ENCODE data around the gene GABRR1.

Gene GABRR1

GRCh38 chr6:89215391-89215790 is 1.8 kb downstream of the GABRR1 start:
- no peak for DNase-seq (ENCODE audit: low read depth)

GRCh38 chr6:89214197-89214596 is 3.0 kb downstream of the GABRR1 start:
- no peak for DNase-seq (ENCODE audit: low read depth)

GRCh38 chr6:89212472-89212871 is 4.7 kb downstream of the GABRR1 start:
- DNase-seq (ENCODE audit: low read depth): no peak

GRCh38 chr6:89209457-89209856 is 7.7 kb downstream of the GABRR1 start:
- no peak for DNase-seq (ENCODE audit: low read depth)

- DNase-seq (ENCODE audit: low read depth): no peak
These were observed 8.6 kb downstream of the GABRR1 start for GRCh38 chr6:89208551-89208950.

GRCh38 chr6:89205819-89206218 is 11.3 kb downstream of the GABRR1 start:
- DNase-seq (ENCODE audit: low read depth): no peak

- no peak for DNase-seq (ENCODE audit: low read depth)
These were observed 13.1 kb downstream of the GABRR1 start for GRCh38 chr6:89204096-89204495.

GRCh38 chr6:89200706-89201215 is 16.4 kb downstream of the GABRR1 start:
- no peak for DNase-seq (ENCODE audit: low read depth)

GRCh38 chr6:89199579-89199978 is 17.6 kb downstream of the GABRR1 start:
- DNase-seq (ENCODE audit: low read depth): no peak

GRCh38 chr6:89198235-89198634 is 18.9 kb downstream of the GABRR1 start:
- DNase-seq (ENCODE audit: low read depth): no peak

GRCh38 chr6:89197141-89197540 is 20.0 kb downstream of the GABRR1 start:
- no peak for DNase-seq (ENCODE audit: low read depth)

- no peak for DNase-seq (ENCODE audit: low read depth)
These were observed 22.6 kb downstream of the GABRR1 start for GRCh38 chr6:89194559-89194958.

GRCh38 chr6:89190741-89191140 is 26.4 kb downstream of the GABRR1 start:
- DNase-seq (ENCODE audit: low read depth): no peak

GRCh38 chr6:89187504-89187903 is 29.7 kb downstream of the GABRR1 start:
- DNase-seq (ENCODE audit: low read depth): no peak

GRCh38 chr6:89186762-89187161 is 30.4 kb downstream of the GABRR1 start:
- no peak for DNase-seq (ENCODE audit: low read depth)

GRCh38 chr6:89184344-89184743 is 32.8 kb downstream of the GABRR1 start:
- DNase-seq (ENCODE audit: low read depth): no peak

GRCh38 chr6:89183294-89183693 is 33.9 kb downstream of the GABRR1 start:
- no peak for DNase-seq (ENCODE audit: low read depth)

- no peak for DNase-seq (ENCODE audit: low read depth)
These were observed 36.2 kb downstream of the GABRR1 start for GRCh38 chr6:89180971-89181370.

- DNase-seq (ENCODE audit: low read depth): no peak
These were observed 37.0 kb downstream of the GABRR1 start for GRCh38 chr6:89180112-89180511.

GRCh38 chr6:89173634-89174033 is 43.5 kb downstream of the GABRR1 start:
- no peak for DNase-seq (ENCODE audit: low read depth)

GRCh38 chr6:89172131-89172530 is 45.0 kb downstream of the GABRR1 start:
- DNase-seq (ENCODE audit: low read depth): no peak

- DNase-seq (ENCODE audit: low read depth): peak; percentile 49
These were observed 55.1 kb downstream of the GABRR1 start for GRCh38 chr6:89162047-89162371.

- DNase-seq (ENCODE audit: low read depth): peak; percentile 77
These were observed 55.7 kb downstream of the GABRR1 start for GRCh38 chr6:89161326-89162046.

- DNase-seq (ENCODE audit: low read depth): no peak
These were observed 56.6 kb downstream of the GABRR1 start for GRCh38 chr6:89160331-89161092.

Measured in stromal cell of bone marrow (primary cell).